Hair follicle dermal papilla cell (primary cell): ENCODE results near the gene SGCB. TPM values are rescaled to one million over a fixed set of nuclear protein-coding genes. Genes with fewer than 3 reads are reported as not detected.

ENCODE experiments used
- small RNA-seq: library from RNA; depleted of rRNA; stranded (forward); fragments of <200 nt; gene quantifications from one replicate; pipeline ENCODE3, GENCODE V24; 2012
- total RNA-seq: library from RNA; depleted of rRNA; stranded (reverse); fragments of >200 nt; gene quantifications from 2 replicates; pipeline ENCODE4 v1.2.3, GENCODE V29; 2012

Gene SGCB, protein sequence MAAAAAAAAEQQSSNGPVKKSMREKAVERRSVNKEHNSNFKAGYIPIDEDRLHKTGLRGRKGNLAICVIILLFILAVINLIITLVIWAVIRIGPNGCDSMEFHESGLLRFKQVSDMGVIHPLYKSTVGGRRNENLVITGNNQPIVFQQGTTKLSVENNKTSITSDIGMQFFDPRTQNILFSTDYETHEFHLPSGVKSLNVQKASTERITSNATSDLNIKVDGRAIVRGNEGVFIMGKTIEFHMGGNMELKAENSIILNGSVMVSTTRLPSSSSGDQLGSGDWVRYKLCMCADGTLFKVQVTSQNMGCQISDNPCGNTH
- total RNA-seq = 37.5 and 38.7 TPM in 2 replicates

DNA sequence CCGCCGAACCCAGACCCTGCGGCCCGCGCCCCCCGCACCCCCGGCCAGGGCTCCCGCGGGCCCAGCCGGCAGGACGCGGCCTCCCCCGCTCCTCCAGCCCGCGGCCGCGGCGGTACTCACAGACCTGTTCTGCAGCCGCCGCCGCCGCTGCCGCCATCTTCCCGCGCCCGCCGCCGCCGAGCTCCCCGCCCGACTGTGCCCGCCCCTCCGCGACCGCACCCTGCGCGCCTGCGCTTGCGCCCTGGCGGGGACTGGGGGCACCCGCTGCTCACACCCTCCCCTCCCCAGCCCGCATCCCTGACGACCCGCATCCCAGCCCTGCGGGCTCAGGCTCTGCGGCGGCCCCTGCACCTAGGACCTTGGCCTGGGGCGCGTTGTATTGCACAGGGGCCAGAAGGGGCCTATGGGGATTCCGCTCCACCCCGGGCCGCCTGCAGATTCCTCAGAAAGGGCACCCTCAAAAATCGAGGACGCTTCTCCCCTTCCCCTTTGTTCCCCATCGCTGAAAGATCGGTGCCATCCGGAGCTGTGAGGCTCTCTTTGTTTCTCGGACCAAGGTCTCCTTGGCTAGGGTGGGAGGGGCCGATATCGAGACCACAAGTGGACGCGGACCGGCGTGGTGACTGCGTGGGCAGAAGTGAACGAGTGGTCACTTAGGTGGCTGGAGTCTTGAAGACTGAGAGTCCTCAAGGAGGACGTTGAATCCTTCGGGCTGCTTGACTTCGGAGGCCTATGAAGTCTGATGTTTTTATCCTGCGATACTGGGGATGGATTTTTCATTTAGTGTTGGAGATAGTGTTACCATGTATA, at the start of gene SGCB:
SGCB (minus strand) TSS at position 197 of the 810 bp plus-strand sequence; CDS start at position 157, 40 bp downstream.

DNA sequence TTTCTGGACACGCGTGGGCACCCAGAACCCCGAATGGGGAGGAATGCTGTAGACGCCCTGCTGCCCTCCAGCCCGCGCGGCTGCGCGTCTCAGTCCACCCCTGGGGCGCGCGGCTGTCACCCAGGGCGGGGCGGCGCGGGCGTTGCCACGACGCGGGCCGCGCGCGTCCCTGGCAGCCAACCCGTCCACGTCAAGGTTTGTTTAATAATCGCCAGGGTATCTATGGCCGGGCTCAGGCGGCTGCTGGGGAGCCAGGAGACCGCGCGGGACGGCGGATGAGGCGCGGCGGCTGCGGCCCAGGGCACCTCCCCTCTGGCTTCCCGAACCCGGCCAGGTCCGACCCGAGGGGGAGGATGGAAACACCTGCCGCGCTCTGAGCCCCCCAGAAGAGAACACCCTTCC, 13.1 kb upstream of the SGCB start, which contains the start of gene SPATA18:
SPATA18 (plus strand) TSS at position 92 of the 402 bp plus-strand sequence. CDS start 401 bp downstream, outside the sequence.

DNA sequence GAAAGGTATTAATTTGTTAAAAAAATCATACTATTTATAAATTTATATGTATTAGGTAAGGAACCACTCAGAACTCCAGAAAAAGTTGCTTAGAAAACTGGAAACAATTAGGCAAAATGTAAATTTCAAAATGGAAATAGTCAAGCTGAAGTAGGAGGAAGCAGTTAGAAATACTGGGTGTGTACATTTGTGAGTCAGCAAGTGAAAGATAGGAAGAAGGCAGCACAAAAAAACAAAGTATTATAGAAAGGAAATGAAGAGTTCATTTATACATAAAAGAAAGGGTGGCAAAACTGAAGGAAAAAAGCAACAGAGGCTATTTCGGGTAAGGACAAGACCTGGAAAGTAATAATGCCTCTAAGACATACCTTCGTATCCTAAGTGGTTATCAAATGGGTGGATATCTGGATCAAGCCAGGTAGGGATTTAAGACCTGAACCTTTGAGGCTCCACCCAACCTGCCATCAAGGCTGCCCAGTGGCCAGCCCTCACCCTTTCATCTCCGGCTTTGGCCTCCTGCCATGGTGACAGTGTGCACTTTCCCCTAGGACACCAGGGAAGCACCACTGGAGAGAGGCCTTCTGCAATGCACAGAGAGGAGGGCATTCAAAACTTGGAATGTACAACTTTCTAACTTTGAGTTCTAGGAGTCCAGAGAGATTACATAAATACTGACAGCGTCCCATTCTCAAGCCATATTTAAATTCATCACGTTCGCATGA, 18.0 kb downstream of the SGCB start, which contains the start of gene LRRC66:
LRRC66 (minus strand) TSS at position 428 of the 722 bp plus-strand sequence. CDS start 2,750 bp downstream, outside the sequence.

Small RNA genes lying within 50 kb of the gene (small RNA-seq; reads per million reads assigned to genes)
- gene AC104784.1 = not detected

Other genes with a start within 250 kb of the SGCB start
- gene DCUN1D4, start 195.1 kb downstream of the SGCB start, total RNA-seq = 36.9 and 44.0 TPM in 2 replicates
- 0.36 and 0.49 TPM in 2 replicates for gene LRRC66, start 17.9 kb downstream of the SGCB start, total RNA-seq
- 25.2 and 27.3 TPM in 2 replicates for gene SPATA18, start 13.0 kb upstream of the SGCB start, total RNA-seq